PFSK-1 (cell line): Measurements from ENCODE around the gene FZR1.

Experiments
- POLR2AphosphoS5 ChIP-seq: IDR thresholded peaks from 2 replicates; pipeline ENCODE4 v1.6.1; 2012; ENCODE audit warnings: low read depth, mild to moderate bottlenecking, control low read depth, low read length, moderate library complexity
- REST ChIP-seq, 2 experiments: IDR thresholded peaks; 2 replicates each; pipeline versions ENCODE4 v1.6.1 to v1.8.0; 2011 to 2012; ENCODE audit warnings: low read depth in 2 of 2, low read length in 2 of 2, control low read depth in 1 of 2, inconsistent platforms in 1 of 2, mild to moderate bottlenecking in 1 of 2, moderate library complexity in 1 of 2; ENCODE audit not compliant: insufficient read depth in 1 of 2
- SIN3A ChIP-seq: IDR thresholded peaks from 2 replicates; pipeline ENCODE4 v1.6.1; 2012; ENCODE audit warnings: mild to moderate bottlenecking, low read length, moderate library complexity, borderline replicate concordance; ENCODE audit not compliant: insufficient read depth
- TAF1 ChIP-seq: IDR thresholded peaks from 2 replicates; pipeline ENCODE4 v1.6.1; 2012; ENCODE audit warnings: low read length, control low read depth, borderline replicate concordance; ENCODE audit not compliant: insufficient read depth

DNA sequence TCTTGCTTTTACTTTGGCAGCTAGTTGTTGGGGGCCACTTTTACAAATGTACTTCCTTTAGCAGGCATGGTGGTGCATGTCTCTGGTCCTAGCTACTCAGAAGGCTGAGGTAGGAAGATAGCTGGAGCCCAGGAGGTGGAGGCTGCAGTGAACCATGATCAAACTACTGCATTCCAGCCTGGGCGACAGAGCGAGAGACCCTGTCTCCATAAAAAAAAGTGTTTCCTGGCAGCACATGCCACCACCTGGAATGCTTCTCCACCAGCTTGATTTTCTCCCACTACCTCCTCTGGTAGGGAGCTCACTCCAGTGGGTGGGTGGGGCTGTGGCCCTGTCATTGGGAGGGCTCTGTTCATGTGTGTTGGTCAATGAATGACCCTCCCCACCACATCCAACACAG is 12.5 kb downstream of the FZR1 start:
- no peak for TF ChIP-seq SIN3A
- no peak for TF ChIP-seq TAF1
- no peak for TF ChIP-seq POLR2AphosphoS5
- TF ChIP-seq REST (IDR thresholded peaks at IDR 0.05; ENCODE audit: insufficient read depth in 1 of 2, low read depth in 2 of 2, low read length in 2 of 2), result no peak
